Measurements from ENCODE around the gene DHRSX. TPM values are rescaled to one million over a fixed set of nuclear protein-coding genes. Genes with fewer than 3 reads are reported as not detected.

DHRSX gene
- total and polyA plus RNA-seq, 10 of the 15 experiments (the other 5 are each of a cell fraction or from before 2014, with no cell fraction given), result 1.7 to 39.5 (median 16.5) TPM

- H3K27ac ChIP-seq (ENCODE audit: control insufficient read depth, insufficient read depth), result no peak overlapping the region
- H3K4me3 ChIP-seq, result no peak overlapping the region
- intact Hi-C loops (cut with micrococcal nuclease; ENCODE audit: unreplicated experiment), result no loop called here
- no peak for ATAC-seq
- H3K36me3 ChIP-seq (ENCODE audit: control insufficient read depth in 2 of 2, insufficient read depth in 2 of 2, low read length in 1 of 2), result no peaks in the 10 kb centered on the region; a peak in 1 of 4 replicates
- no peaks in the 10 kb centered on the region for H4K20me1 ChIP-seq (ENCODE audit: control insufficient read depth, insufficient read depth)
- H3K27me3 ChIP-seq (replicated peaks in 1 of 2; ENCODE audit: control insufficient read depth in 2 of 2, insufficient read depth in 2 of 2, low read length in 1 of 2), result no peaks in the 10 kb centered on the region
- ChIA-PET POLR2A (no interaction called here), SMC1A (ENCODE audit: uncharacterized antibody, unreplicated experiment) (no interaction called here), CTCF (no interaction called here), RAD21 (ENCODE audit: unreplicated experiment) (no interaction called here)
- FAIRE-seq, result no peak
- TF ChIP-seq MTA3 (IDR thresholded peaks at IDR 0.05; ENCODE audit: borderline replicate concordance, low read length), result no peak
- TF ChIP-seq MEF2B (IDR thresholded peaks at IDR 0.05; ENCODE audit: partially characterized antibody, poor library complexity, severe bottlenecking), result no peak
- DNase-seq (ENCODE audit: low read depth, low spot score), result no peak
- in situ Hi-C loops (cut with MboI), result no loop called here
- BruUV-seq (replicated peaks), result no TSS peak
- H3K9me3 ChIP-seq (replicated peaks; ENCODE audit: control insufficient read depth, insufficient read depth, low read length), result peaks cover 3% of the 10 kb centered on the region; the same call in 1 of the 3 replicates
- no peaks in the 10 kb centered on the region for H3K4me1 ChIP-seq (ENCODE audit: control insufficient read depth, insufficient read depth, low read length)
- 97% methylated on average over 7 of the region's 7 CpGs for WGBS (ENCODE audit: insufficient coverage, insufficient replicate concordance, low lambda C conversion rate, missing lambda C conversion rate)
- no peak overlapping the region for H2AFZ ChIP-seq (ENCODE audit: control insufficient read depth, low read depth, low read length)
- no peak overlapping the region for H3K4me2 ChIP-seq (ENCODE audit: control insufficient read depth, insufficient read depth)
- H3K79me2 ChIP-seq (ENCODE audit: control insufficient read depth, insufficient read depth, low read length), result no peaks in the 10 kb centered on the region; the same call in 1 of the 2 replicates
- no peak overlapping the region for H3K9ac ChIP-seq (ENCODE audit: control insufficient read depth, insufficient read depth, low read length)
Measured at GRCh38 chrX:2442694-2443093, 58.1 kb downstream of the DHRSX start.

DNA sequence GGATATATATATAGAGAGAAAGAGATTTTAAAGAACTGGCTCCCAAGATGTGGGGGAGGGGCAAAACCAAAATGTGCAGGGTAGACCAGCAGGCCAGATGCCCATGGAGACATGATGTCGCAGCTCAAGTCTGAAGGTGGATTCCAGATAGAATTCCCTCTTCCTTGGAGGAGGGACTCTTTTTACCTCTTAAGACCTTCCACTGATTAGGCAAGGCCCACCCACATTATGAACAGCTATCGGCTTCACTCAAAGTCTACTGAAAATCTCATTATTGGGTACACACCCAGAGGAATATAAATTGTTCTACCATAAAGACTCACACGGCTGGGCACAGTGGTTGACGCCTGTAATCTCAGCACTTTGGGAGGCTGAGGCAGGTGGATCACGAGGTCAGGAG lies 59.3 kb downstream of the DHRSX start:
- Histone ChIP-seq H3K27ac (ENCODE audit: control insufficient read depth, insufficient read depth) (no peak overlapping the region), H4K20me1 (ENCODE audit: control insufficient read depth, insufficient read depth) (no peaks in the 10 kb centered on the region), H3K9ac (ENCODE audit: control insufficient read depth, insufficient read depth, low read length) (no peak overlapping the region), H3K4me3 (no peak overlapping the region), H3K79me2 (ENCODE audit: control insufficient read depth, insufficient read depth, low read length) (no peaks in the 10 kb centered on the region; the same call in 1 of the 2 replicates), H3K9me3 (replicated peaks; ENCODE audit: control insufficient read depth, insufficient read depth, low read length) (no peaks in the 10 kb centered on the region; the same call in 2 of the 3 replicates), H3K27me3 (replicated peaks in 1 of 2; ENCODE audit: control insufficient read depth in 2 of 2, insufficient read depth in 2 of 2, low read length in 1 of 2) (no peaks in the 10 kb centered on the region), H3K4me1 (ENCODE audit: control insufficient read depth, insufficient read depth, low read length) (no peaks in the 10 kb centered on the region), H2AFZ (ENCODE audit: control insufficient read depth, low read depth, low read length) (no peak overlapping the region), H3K36me3 (ENCODE audit: control insufficient read depth in 2 of 2, insufficient read depth in 2 of 2, low read length in 1 of 2) (no peaks in the 10 kb centered on the region; a peak in 1 of 4 replicates), H3K4me2 (ENCODE audit: control insufficient read depth, insufficient read depth) (no peak overlapping the region)
- ChIA-PET CTCF (no interaction called here), RAD21 (ENCODE audit: unreplicated experiment) (no interaction called here), SMC1A (ENCODE audit: uncharacterized antibody, unreplicated experiment) (no interaction called here), POLR2A (no interaction called here)
- DNase-seq (ENCODE audit: low read depth, low spot score), result no peak
- in situ Hi-C loops (cut with MboI) (no loop called here), intact Hi-C loops (cut with micrococcal nuclease; ENCODE audit: unreplicated experiment) (no loop called here)
- FAIRE-seq, result no peak
- no peak for ATAC-seq
- whole genome bisulfite sequencing (ENCODE audit: insufficient coverage, insufficient replicate concordance, low lambda C conversion rate, missing lambda C conversion rate), result 97% methylated on average over 5 of the region's 5 CpGs
- no TSS peak for BruUV-seq (replicated peaks)
- TF ChIP-seq SRF (IDR thresholded peaks at IDR 0.05; ENCODE audit: low read depth in 2 of 2, low read length in 2 of 2) (no peak), TCF3 (IDR thresholded peaks at IDR 0.05; ENCODE audit: borderline replicate concordance, insufficient read depth, low read depth, low read length) (no peak), CREB1 (IDR thresholded peaks at IDR 0.05; ENCODE audit: low read depth) (no peak), RFX5 (IDR thresholded peaks at IDR 0.05; ENCODE audit: low read depth, low read length) (no peak), USF2 (IDR thresholded peaks at IDR 0.05; ENCODE audit: borderline replicate concordance, low read depth, low read length) (no peak), HDAC6 (IDR thresholded peaks at IDR 0.05; ENCODE audit: unreplicated experiment) (no peak), HDAC2 (IDR thresholded peaks at IDR 0.05) (no peak), FOXK2 (IDR thresholded peaks at IDR 0.05) (no peak), IKZF1 (conservative IDR thresholded peaks at IDR 0.05) (no peak), CBX5 (IDR thresholded peaks at IDR 0.05; ENCODE audit: low read depth) (no peak), ASH2L (IDR thresholded peaks at IDR 0.05; ENCODE audit: borderline replicate concordance, low read depth) (no peak)
- TF ChIP-seq, protein P1, sequence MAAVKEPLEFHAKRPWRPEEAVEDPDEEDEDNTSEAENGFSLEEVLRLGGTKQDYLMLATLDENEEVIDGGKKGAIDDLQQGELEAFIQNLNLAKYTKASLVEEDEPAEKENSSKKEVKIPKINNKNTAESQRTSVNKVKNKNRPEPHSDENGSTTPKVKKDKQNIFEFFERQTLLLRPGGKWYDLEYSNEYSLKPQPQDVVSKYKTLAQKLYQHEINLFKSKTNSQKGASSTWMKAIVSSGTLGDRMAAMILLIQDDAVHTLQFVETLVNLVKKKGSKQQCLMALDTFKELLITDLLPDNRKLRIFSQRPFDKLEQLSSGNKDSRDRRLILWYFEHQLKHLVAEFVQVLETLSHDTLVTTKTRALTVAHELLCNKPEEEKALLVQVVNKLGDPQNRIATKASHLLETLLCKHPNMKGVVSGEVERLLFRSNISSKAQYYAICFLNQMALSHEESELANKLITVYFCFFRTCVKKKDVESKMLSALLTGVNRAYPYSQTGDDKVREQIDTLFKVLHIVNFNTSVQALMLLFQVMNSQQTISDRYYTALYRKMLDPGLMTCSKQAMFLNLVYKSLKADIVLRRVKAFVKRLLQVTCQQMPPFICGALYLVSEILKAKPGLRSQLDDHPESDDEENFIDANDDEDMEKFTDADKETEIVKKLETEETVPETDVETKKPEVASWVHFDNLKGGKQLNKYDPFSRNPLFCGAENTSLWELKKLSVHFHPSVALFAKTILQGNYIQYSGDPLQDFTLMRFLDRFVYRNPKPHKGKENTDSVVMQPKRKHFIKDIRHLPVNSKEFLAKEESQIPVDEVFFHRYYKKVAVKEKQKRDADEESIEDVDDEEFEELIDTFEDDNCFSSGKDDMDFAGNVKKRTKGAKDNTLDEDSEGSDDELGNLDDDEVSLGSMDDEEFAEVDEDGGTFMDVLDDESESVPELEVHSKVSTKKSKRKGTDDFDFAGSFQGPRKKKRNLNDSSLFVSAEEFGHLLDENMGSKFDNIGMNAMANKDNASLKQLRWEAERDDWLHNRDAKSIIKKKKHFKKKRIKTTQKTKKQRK (IDR thresholded peaks at IDR 0.05; ENCODE audit: low read depth, low read length), result no peak
